ENCODE measurements around the gene SPATA21.

The SPATA21 gene

DNA sequence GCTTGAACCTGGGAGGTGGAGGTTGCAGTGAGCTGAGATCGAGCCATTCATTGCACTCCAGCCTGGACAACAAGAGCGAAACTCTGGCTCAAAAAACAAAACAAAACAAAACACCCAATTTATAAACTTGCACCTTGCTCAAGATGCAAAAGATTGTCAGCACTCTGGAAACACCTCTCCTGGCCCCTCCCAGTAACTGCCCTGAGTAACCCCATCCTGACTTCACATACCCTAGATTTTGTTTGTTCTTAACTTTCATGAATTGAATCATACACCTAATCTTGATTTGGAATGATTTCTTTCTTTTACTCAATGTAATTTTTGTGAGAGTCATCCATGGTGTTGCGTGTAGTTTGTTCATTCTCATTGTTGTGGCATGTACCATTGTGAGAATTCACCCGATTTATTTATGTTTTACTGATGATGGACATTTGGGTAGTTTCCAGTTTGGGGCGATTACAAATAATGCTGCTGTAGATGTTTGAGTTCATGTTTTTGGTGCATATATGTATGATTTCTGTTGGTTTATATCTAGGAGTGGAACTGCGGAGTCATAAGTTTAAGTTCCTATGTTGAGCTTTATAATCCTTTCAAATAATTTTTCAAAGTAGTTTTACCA, 13.7 kb upstream of the SPATA21 start:
- no peak for DNase-seq

DNA sequence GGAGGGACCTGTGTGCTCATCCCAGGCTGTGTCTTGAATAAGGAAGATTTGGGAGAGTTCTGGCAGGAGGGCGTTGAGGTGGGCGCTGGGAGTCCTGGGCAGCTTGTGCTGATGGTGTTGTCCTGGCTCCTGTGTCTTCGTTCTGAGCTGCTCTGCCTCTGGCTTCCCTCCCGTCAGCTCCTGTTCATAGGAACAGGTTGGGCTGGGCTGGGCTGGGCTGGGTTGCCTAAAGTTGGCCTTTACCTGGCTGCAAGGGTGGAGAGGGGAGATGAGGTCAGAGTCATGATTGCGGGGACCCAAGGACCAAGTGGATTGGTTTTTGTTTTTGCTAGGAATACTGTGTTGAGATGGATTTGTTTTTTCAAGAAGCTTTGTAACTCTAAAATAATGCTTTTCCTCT, 12.4 kb upstream of the SPATA21 start:
- DNase-seq = no peak

DNA sequence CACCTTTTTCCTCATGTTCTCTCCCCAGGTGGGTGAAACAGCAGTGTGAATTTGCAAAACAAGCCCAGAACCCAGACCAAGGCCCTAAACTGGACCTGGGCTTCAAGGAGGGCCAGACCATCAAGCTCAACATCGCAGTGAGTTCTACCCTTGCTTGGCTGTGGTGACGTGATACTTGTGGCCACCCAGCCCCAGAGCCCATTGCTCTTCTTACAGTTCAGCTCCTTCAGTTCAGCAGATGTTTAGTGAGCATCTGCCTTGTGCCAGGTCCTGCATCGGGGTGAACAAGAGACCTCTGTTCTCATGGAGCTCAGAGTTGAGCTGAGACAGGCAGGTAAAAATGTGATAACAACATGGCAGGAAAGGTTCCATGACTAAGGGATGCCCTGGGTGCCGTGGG, 11.8 kb upstream of the SPATA21 start:
- no peak for DNase-seq

DNA sequence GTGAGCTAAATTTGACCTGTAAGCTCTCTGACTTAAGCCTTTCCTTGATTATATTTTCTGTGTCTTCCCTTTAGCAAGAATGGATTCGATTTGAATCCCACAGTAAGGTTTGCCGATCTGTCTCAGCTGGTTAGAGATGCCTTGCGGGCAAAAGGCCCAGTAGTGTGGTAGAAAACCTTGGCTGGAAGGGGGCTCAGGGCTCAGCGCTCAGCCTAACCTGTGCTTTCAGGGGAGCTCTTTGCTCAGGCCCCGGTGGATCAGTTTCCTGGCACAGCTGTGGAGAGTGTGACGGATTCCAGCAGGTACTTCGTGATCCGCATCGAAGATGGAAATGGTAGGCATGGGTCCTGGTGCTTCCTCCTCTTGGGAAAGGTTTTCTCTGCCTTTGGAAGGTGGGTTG, 10.4 kb upstream of the SPATA21 start:
- no peak for DNase-seq

DNA sequence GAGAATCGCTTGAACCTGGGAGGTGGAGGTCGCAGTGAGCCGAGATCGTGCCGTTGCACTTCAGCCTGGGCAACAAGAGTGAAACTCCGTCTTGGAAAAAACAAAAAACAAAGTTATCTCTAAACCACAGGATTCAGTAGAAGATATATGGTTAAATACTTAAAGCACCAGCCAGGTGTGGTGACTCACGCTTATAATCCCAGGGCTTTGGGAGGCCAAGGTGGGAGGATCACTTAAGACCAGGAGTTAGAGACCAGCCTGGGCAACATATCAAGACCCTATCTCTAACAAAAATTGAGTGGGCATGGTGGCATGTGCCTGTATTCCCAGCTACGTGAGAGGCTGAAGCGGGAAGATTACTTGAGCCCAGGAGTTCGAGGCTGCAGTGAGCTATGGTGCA, 8.9 kb upstream of the SPATA21 start:
- DNase-seq = no peak

DNA sequence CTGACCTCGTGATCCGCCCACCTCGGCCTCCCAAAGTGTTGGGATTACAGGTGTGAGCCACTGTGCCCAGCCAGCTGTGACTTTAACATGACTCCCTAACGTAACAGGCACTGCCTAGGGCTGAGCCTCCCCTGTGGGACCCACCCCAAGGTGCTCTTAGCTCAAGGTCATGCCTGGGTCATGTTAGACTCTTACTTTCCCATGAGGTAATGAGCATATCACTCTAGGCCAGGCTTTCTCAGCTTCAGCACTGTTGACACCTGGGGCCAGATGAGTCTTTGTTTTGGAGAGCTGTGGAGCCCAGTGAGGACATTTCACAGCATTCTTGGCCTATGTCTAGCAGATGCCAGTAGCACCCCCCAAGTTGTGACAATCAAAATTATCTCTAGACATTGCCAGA, 7.8 kb upstream of the SPATA21 start:
- no peak for DNase-seq

DNA sequence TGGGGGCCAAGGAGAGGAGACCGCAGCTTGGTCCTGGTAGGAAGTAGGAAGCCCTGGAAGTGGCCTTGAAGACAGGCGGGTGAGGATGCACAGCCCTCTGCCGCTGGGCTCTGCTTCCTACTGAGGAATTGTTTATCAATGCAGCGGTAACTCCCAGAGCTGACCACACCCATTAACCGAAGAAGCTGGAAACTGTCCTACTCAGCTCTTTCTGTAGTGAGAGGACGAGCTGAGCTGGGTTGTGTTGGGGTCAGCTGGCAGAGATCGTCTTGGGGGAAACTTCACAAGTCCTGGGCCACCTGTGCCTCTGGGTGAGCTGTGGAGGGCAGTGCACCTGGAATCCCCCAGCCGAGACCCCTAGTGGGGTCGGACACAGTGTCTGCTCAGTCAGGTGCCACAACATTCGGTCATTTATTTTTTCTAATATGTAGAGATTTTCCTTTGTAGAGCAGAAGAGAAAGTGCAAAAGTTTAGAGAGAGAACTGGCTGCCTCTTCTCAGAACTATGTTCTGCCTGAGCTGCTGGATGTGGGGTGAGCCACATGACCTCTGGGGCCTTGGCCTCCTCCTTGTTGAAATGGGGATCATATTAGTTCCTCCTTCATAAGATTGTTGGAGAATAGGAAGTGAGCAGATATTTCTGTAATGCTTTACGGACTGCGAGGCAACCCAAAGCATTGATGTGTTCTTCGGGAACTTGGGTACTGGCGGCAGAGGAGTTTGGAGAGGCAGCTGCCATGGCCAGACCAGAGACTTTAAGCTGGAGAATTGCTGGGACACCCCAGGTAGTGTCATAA, 6.9 kb upstream of the SPATA21 start:
- no peak for DNase-seq

DNA sequence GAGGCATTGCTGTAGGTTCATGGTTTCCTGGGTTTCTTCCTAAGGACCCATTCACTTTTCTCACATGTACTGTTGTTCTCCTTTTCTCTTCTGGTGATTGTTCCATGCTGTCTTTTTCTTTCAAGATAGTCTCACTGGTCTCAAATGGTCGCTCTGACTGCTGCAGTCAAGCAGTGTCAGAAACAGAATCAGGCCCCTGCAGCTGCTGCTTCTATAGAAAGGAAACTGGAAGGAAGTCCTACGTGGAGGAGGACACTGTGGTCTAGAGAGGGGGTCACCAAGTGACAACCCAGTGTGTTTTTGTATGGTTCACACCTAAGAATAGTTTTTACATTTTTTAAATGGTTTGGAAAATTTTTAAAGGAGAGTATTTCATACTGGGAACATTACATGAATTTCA, 5.7 kb upstream of the SPATA21 start:
- no peak for DNase-seq

DNA sequence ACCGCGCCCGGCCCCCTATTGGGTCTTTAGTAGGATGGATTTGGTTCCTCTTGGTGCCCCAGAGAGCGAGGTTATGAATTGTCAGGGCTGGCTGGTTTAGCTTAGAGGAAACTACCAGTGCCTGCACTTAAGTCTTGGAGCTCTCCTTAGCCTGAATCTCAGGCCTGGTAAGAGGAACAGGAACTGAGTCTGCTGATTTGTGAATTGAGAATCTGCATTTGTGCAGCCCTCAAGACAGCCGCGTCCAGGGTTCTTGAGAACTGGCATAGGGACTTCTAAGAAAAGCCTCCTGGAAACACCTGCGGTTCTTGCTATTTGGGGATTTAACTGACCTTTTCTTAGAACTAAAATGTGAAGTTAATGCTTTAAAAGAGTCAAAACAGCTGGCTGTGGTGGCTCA, 5.0 kb upstream of the SPATA21 start:
- DNase-seq = no peak

DNA sequence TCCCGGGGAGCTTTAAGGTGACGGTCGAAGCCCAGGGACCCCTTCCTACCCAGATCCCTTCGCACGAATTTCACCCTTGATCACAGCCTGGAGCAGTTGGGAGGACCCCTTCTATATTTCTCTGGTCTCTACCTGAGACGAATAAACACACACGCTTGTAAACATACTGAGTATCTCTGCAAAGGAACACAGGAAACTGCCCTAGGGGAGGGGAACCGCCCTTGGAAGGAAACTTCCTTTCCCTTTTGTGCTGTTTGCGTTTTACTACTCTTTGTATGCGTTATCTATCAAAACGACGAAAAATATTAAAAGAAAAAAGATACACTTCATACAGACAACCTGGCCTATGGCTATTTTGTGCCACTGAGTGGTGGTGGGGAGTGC, 4.0 kb upstream of the SPATA21 start:
- DNase-seq = no peak

DNA sequence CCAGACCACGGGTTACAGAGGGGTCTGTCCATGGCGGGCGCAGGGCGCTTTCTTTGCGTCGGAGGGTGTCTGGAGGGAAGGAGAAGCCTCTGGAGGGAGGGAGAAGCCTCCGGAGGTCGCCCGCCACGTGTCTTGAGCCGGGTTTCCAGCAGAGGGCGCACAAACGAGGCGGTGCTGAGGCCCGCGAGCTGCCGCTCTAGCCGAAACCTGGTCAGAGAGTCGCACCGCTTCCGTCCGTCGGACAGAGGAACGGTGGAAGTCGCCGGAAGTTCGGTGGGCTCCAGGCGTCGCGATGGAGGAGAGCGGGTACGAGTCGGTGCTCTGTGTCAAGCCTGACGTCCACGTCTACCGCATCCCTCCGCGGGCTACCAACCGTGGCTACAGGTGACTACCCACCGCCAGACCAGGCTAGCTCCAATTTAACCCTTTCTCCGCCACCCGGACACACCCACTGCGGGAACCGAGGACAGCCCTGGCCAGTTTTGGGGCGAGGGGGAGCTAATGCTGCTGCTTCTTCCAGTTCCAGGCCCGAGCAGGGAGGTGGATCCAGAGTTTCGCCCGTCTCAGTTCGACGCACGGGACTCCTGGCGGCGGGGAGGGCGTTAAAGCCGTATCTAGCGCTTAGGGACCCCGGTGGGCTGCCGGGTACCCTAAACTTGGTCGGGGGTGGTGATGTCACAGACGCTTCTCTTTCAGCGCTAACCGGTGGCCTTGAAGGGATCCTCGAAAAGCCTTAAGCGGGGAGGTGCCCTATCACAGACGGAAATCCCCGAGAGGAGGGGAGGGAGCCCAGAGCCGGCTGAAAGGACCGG, 3.5 kb upstream of the SPATA21 start, which contains the start of gene NECAP2:
TSS of gene NECAP2 (plus strand) at position 255 of the 812 bp plus-strand sequence. CDS start at position 293, 38 bp downstream.
- DNase-seq = peak; percentile 85 to 91

DNA sequence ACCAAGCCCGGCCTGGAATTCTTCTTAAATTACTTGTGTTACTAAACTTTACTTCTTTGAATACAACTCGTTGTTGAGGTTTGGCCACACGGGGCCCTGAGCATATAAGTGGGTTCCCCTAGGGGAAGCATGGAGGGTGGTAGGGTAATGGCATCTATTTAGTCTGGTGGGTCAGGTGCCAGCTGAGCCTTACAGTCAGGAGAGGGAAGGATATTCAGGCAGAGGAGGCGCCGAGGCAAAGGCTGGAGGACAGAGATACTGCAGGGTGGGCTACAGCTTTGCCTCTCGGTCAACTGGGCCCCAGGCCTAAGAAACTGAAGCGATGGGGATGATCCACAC, 2.9 kb upstream of the SPATA21 start:
- DNase-seq = no peak

DNA sequence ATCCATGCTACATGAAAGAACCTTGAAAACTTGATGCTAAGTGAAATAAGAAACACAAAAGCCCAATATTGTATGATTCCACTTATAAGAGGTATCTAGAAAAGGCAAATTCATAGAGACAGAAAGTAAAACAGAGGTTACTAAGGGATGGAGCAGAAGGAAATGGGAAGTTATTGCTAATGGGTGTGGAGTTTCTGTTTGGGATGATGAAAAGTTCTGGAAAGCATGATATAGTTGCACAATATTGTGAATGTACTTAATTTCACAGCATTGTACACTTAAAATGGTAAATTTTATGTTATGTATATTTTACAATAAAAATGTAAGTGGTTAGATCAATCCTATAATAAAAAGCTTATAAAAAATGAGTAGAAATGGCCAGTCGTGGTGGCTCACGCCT, 1.7 kb upstream of the SPATA21 start:
- no peak for DNase-seq

DNA sequence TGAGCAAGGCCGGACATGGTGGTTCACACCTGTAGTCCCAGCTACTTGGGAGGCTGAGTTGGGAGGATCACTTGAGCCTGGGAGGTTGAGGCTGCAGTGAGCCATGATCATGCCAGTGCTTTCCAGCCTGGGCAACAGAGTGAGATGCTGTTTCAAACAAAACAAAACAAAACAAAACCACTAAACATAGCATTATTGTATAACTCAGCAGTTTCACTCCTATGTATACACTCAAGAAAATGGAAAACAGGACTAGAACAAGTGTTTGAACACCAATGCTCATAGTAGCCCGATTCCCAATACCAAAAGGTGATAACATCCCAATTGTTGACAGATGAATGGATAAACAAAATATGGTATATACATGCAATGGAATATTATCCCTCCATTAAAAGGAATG, 1.3 kb upstream of the SPATA21 start:
- no peak for DNase-seq

DNA sequence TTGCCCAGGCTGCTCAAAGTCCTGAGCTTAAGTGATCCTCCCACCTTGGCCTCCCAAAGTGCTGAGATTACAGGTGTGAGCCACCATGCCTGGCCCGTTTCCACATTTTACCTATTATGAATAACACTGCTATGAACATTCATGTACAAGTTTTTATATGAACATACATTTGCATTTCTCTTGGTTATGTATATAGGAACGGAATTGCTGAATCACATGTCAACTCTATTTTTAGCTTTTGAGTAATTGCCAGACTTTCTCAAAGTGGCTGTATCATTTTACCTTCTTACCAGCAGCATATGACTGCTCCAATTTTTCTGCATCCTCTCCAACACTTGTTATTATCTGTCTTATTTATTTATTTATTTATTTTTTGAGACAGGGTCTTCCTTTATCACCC, 2.7 kb downstream of the SPATA21 start:
- DNase-seq = no peak

DNA sequence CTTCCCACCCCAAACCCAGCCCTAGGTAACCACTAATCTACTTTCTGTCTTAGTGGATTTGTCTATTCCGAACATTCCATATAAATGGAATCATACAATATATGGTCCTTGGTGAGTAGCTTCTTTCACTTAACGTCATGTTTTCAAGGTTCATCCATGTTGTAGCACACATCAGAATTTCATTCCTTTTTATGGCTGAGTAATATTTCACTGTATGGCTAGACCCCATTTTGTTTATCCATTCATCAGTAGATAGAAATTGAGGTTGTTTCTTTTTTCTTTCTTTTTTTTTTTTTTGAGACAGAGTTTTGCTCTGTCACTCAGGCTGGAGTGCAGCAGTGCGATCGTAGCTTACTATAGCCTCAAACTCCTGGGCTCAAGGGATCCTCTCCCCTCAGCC, 3.2 kb downstream of the SPATA21 start:
- no peak for DNase-seq

DNA sequence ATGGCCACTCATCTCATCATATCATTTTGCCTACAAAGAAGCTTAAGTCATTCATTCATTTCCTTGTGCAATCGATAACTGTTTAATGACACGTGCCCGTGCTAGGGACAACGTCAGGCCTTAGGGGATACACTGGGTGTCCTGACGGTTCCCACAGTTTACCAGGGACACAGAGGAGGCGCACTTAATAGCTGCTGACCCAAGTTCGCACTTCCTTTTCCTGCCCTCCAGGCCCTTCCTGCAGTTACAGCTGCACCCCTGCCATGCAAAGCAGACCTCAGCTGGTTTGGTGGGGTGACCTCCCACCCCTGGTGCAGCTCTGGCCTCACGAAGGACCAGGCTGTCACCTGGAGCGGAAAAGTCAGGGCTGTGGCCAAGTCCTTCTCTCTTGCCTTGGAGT, 4.2 kb downstream of the SPATA21 start:
- no peak for DNase-seq

DNA sequence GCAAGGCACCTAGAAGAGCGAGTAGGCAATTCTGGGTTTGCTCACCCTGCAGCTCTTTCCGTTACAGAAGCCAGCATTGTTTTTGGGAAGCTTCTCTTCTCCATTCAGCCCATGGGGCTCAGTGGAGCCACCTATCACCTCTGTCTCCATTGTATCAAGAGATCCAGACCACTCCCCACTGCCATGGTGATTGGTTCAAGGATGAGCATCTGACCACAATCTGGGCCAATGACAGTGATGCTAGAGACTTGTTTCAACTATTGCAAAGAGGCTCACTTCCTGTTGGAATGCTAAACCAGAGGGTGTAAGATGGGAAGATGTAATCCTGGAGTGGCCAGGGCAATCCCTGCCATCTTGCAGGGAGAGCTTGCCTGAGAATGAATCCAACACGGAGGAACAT, 6.6 kb downstream of the SPATA21 start:
- DNase-seq = no peak

DNA sequence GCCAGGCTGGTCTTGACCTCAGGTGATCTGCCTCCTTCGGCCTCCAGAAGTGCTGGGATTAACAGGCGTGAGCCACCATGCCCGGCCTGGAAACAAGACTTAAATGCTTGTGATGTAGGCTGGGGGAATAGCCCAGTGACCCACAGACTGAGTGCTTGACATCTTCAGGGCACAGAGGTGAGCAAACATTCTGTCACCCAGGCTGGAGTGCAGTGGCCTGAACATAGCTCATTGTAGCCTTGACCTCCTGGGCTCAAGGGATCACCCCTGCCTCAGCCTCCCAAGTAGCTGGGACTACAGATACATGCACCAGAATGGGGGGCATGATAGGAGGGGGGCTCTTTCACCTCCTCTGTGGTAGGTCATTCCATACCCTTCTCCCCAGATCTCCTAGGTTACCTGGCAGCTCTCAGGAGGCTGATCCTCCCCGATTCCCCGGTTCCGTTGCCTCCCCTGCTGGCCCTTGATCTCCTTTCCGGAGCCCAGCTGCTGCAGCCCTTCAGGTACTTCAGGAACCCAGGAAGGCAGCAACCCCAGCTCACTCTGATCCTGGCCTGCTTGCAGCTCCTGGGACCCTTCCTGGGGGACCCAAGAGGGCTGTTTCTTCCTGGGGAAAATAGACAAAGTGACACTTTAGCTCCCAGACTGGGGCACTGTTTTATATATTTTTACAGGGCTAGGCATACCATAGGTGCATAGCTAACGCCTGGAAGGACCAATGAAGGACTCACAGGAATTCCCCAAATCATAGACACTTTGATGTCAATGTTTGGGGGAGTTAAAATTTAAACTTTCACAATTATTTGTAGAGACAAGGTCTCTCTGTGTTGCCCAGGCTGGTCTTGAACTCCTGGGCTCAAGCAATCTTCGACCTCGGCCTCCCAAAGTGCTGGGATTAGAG, 11.8 kb downstream of the SPATA21 start:
- DNase-seq = no peak

DNA sequence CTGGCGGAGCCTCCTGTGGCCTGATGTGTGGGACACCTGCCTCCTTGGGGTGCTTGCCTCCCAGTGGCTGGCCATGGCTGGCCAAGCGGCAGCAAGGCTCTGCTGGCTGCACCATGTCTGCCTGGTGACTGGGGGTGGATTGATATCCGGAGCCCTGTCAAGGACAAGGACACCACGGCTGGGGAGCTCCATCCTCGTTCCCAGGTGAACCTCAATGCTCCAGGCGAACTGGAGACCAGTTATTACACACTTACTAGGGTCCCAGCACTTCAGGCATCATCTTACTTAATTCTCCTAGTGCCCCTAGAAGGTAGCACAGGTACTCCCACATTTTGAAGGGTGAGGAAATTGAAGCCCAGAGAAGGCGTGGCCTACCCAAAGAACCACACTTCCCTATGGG, 15.2 kb downstream of the SPATA21 start:
- DNase-seq = no peak

DNA sequence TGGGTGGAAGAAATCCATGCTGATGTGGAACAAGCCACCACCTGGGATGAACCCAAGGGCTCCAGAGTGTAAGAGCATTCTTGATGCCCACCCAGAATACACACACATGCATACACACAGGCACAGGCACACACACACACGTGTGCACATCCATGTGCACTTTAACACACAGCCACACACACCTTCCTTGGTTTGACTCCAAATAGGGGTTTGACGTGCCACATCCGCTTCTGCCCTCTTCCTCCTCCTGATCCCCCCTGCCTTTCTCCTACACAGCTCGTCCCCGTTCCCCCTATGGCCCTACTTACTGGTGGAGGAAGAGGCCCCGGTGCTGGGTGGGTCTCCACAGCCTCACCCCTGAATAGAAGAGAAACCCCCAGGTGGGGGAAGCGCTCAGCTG, 16.0 kb downstream of the SPATA21 start:
- DNase-seq = no peak

DNA sequence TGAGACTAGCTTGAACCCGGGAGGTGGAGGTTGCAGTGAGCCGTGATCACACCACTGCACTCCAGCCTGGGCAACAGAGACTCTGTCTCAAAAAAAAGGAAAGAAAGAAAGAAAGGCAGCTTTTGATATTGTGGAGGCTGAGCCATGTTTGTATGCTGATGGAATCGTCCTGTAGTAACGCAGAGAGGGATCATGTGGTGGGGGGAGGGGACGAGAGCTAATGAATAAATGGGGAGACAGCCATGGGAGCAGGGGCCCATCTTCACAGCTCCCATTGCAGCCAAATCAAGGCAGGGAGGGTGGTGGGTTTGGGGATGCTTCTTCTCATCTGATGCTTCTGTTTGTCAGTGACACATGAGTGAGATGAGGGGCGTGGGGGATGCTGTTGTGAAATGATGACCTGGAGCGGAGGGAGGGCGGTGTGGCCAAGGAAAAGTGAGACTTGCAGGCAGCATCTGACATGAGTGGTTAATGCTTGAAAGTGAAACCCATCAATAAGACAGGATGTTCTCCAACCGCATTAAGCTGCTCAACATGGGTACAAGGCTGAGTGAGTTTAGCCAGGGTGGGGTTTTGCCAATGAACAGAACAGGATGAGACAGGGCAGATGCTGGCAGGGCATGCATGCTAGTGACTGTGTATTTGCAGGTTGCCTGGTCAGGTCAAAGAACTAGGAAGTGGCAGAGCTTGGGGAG, 16.7 kb downstream of the SPATA21 start:
- no peak for DNase-seq
